A673 (cell line): ENCODE measurements around the gene SPTAN1. TPM values are rescaled to one million over a fixed set of nuclear protein-coding genes. Genes with fewer than 3 reads are reported as not detected.

Experiments
- BruUV-seq: library from RNA; stranded (reverse); fragments of 400-500 nt; replicated peaks from 2 replicates; lab custom pipeline; 2021; lab: Mats Ljungman, UMichigan
- CTCF ChIA-PET: fragments of 300-600 bp; sonication (Branson Sonifier 250); formaldehyde crosslinking; loops from one replicate; lab custom pipeline; 2022; ENCODE audit warnings: antibody characterized with exemption; lab: Charles Lee
- POLR2A ChIA-PET: fragments of 300-600 bp; sonication (Branson Sonifier 250); formaldehyde crosslinking; loops from one replicate; lab custom pipeline; 2022; ENCODE audit warnings: antibody characterized with exemption; ENCODE audit not compliant: low non-redundant PET; lab: Charles Lee
- DNase-seq: peaks from one replicate; pipeline ENCODE4 v3.0.0-alpha.2; 2015; ENCODE audit warnings: low spot score
- H3K27ac ChIP-seq: fragments of 200-600 bp; sonication (generic); 2 replicates; pipeline ENCODE4 v1.5.1; 2016; ENCODE audit warnings: mixed run types, low read depth, mild to moderate bottlenecking, mixed read lengths, antibody characterized with exemption, low read length; ENCODE audit not compliant: poor library complexity, severe bottlenecking
- H3K27me3 ChIP-seq: fragments of 200-600 bp; sonication (generic); replicated peaks from 2 replicates; pipeline ENCODE4 v1.6.1; 2017; ENCODE audit warnings: mixed run types, low read depth, mild to moderate bottlenecking, mixed read lengths, antibody characterized with exemption, low read length; ENCODE audit not compliant: insufficient read depth, poor library complexity
- H3K36me3 ChIP-seq: fragments of 200-600 bp; sonication (generic); 2 replicates; pipeline ENCODE4 v1.6.1; 2016; ENCODE audit warnings: mixed run types, mild to moderate bottlenecking, mixed read lengths, antibody characterized with exemption, low read length; ENCODE audit not compliant: insufficient read depth, poor library complexity, severe bottlenecking
- H3K4me1 ChIP-seq: fragments of 200-600 bp; sonication (generic); 2 replicates; pipeline ENCODE4 v1.6.1; 2017; ENCODE audit warnings: mixed run types, mild to moderate bottlenecking, mixed read lengths, antibody characterized with exemption, low read length; ENCODE audit not compliant: insufficient read depth, poor library complexity, severe bottlenecking
- H3K4me3 ChIP-seq: fragments of 200-600 bp; sonication (generic); 2 replicates; pipeline ENCODE4 v1.5.1; 2016; ENCODE audit warnings: low read depth, mixed run types, mild to moderate bottlenecking, mixed read lengths, low read length; ENCODE audit not compliant: poor library complexity, severe bottlenecking
- H3K9me3 ChIP-seq: fragments of 200-600 bp; sonication (generic); 2 replicates; pipeline ENCODE4 v1.6.1; 2016; ENCODE audit warnings: mixed run types, low read depth, mild to moderate bottlenecking, mixed read lengths, antibody characterized with exemption, low read length; ENCODE audit not compliant: poor library complexity, severe bottlenecking
- CTCF ChIP-seq: fragments of 300-800, 200-600 bp; sonication (generic); conservative IDR thresholded peaks from 2 replicates; pipeline ENCODE4 v1.5.1; 2017; ENCODE audit warnings: low read depth, mild to moderate bottlenecking, antibody characterized with exemption, low read length, moderate library complexity, mixed read lengths
- EZH2 ChIP-seq: fragments of 200-600 bp; sonication (generic); IDR thresholded peaks from 2 replicates; pipeline ENCODE4 v1.6.1; 2017; ENCODE audit warnings: borderline replicate concordance, low read depth, mild to moderate bottlenecking, mixed read lengths, antibody characterized with exemption, low read length; ENCODE audit not compliant: poor library complexity, severe bottlenecking
- intact Hi-C: fragments of 100-400 bp; cut with micrococcal nuclease; formaldehyde crosslinking; loops from one replicate; pipeline ENCODE4 v1.10.0; 2022; ENCODE audit not compliant: unreplicated experiment
- total RNA-seq: library from RNA; stranded (reverse); gene quantifications from 2 replicates; pipeline ENCODE4 v1.2.3, GENCODE V29; 2021

SPTAN1 gene
- total RNA-seq, 1 experiment from 2014 or later = 262 TPM

GRCh38 chr9:128617943-128618342 lies 65.6 kb downstream of the SPTAN1 start:
- no peak overlapping the region for H3K27ac ChIP-seq
- ChIA-PET CTCF (no interaction called here), POLR2A (no interaction called here)
- peaks cover 90% of the 10 kb centered on the region for H3K36me3 ChIP-seq
- no peaks in the 10 kb centered on the region for H3K9me3 ChIP-seq
- TF ChIP-seq EZH2 = no peak
- TF ChIP-seq CTCF = no peak
- H3K4me1 ChIP-seq = no peaks in the 10 kb centered on the region
- H3K27me3 ChIP-seq = no peaks in the 10 kb centered on the region
- intact Hi-C loops = no loop called here
- H3K4me3 ChIP-seq = no peak overlapping the region
- DNase-seq = no peak
- no TSS peak for BruUV-seq

- intact Hi-C loops = no loop called here
- ChIA-PET POLR2A (no interaction called here), CTCF (no interaction called here)
These were observed 66.7 kb downstream of the SPTAN1 start for GRCh38 chr9:128619127-128619526.

DNA sequence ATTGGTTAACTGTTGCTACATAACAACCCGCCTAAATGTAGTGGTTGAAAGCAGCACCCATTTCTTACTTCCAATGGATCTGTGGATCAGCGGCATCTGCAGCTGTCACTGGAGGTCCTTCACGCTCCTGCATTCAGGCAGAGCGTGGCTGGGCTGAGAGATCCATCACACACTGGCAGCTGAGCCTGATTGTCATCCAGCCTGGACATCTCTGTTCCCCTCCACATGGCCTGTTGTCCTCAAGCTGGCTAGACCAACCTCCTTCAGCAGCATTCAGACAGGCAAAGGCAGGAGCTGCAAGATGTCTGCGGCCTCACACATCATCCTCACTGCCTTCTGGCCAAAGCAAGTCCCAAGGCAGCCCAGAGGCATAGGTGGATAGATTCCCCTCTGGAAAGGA lies 67.4 kb downstream of the SPTAN1 start:
- intact Hi-C loops = no loop called here
- ChIA-PET CTCF (no interaction called here), POLR2A (no interaction called here)
- Histone ChIP-seq H3K9me3 (no peaks in the 10 kb centered on the region), H3K4me3 (no peak overlapping the region), H3K27me3 (no peaks in the 10 kb centered on the region), H3K27ac (no peak overlapping the region), H3K36me3 (peaks cover 85% of the 10 kb centered on the region), H3K4me1 (no peaks in the 10 kb centered on the region)
- BruUV-seq = no TSS peak
- TF ChIP-seq CTCF (no peak), EZH2 (no peak)
- no peak for DNase-seq

More at GRCh38 chr9:128619127-128619526, 66.7 kb downstream of the SPTAN1 start:
- no peaks in the 10 kb centered on the region for H3K9me3 ChIP-seq
- no peaks in the 10 kb centered on the region for H3K27me3 ChIP-seq
- H3K4me1 ChIP-seq = no peaks in the 10 kb centered on the region
- H3K4me3 ChIP-seq = no peak overlapping the region
- H3K36me3 ChIP-seq = peaks cover 85% of the 10 kb centered on the region
- no peak for DNase-seq
- no TSS peak for BruUV-seq
- TF ChIP-seq EZH2 (no peak), CTCF (no peak)
- H3K27ac ChIP-seq = no peak overlapping the region
